ENCODE measurements around the gene BBLN. TPM values are rescaled to one million over a fixed set of nuclear protein-coding genes. Genes with fewer than 3 reads are reported as not detected.

BBLN gene
- total and polyA plus RNA-seq, 2 donors (not counting 1 experiment from before 2014, with no cell fraction given), result 44.3 to 148 TPM

DNA sequence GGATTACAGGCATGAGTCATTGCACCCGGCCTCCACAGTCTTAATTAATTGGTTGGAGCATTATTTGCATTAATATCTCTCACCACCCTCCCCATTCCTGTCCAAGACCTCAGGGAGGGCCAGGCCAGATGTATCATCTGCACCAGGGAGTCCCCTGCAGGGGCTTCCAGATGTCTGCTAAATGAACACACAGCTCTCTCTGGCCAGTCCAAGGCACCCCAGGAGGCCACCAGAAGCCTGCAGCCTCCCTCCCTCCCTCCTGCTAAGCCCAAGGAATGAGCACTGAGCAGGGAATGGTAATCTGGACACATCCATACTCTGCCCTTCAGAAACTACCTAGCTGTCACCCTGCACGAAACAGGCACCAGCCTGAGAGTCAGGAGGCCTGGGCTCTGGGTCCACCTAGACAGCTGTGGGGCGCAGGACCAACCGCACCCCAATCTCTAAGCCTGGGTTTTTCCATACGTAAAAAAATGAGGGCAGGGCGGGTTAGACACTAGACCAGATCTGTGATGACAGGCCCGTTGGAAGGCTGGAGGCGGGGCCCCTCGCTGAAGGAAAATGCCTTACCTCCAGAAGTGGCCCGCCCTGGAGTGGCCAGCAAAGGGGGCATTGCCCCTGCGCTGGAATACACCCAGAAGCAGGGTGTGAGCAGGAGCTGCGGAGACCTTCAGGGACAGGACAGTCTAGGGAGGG lies 23.0 kb downstream of the BBLN start:
- Mint-ChIP-seq H3K9me3 (ENCODE audit: insufficient read depth) (no peaks in the 10 kb centered on the region), H3K4me1 (peaks cover 4% of the 10 kb centered on the region), H3K4me3 (no peak overlapping the region), H3K27ac (no peak overlapping the region), H3K27me3 (no peaks in the 10 kb centered on the region)
- H3K4me2 ChIP-seq (replicated peaks; ENCODE audit: low read depth, low read length, poor library complexity, severe bottlenecking), result no peak overlapping the region
- H3K36me3 ChIP-seq (replicated peaks in 1 of 2; ENCODE audit: control extremely low read depth in 1 of 2, control insufficient read depth in 1 of 2, extremely low read depth in 1 of 2, insufficient read depth in 2 of 2, low read length in 1 of 2), result peaks cover 0 to 56% of the 10 kb centered on the region in 2 experiments
- H3K9me3 ChIP-seq (ENCODE audit: control extremely low read depth in 1 of 3, control insufficient read depth in 2 of 3, insufficient read depth in 1 of 3, low read length in 2 of 3), result peaks cover 0 to 10% (median 0%) of the 10 kb centered on the region in 3 donors
- H3K27ac ChIP-seq (ENCODE audit: low read length in 2 of 2), result no peak overlapping the region
- H2AFZ ChIP-seq (ENCODE audit: insufficient read depth, low read depth, low read length, poor library complexity, severe bottlenecking), result no peak overlapping the region
- TF ChIP-seq, protein P1, sequence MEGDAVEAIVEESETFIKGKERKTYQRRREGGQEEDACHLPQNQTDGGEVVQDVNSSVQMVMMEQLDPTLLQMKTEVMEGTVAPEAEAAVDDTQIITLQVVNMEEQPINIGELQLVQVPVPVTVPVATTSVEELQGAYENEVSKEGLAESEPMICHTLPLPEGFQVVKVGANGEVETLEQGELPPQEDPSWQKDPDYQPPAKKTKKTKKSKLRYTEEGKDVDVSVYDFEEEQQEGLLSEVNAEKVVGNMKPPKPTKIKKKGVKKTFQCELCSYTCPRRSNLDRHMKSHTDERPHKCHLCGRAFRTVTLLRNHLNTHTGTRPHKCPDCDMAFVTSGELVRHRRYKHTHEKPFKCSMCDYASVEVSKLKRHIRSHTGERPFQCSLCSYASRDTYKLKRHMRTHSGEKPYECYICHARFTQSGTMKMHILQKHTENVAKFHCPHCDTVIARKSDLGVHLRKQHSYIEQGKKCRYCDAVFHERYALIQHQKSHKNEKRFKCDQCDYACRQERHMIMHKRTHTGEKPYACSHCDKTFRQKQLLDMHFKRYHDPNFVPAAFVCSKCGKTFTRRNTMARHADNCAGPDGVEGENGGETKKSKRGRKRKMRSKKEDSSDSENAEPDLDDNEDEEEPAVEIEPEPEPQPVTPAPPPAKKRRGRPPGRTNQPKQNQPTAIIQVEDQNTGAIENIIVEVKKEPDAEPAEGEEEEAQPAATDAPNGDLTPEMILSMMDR (IDR thresholded peaks at IDR 0.05), result no peak
- TF ChIP-seq EZH2 (IDR thresholded peaks at IDR 0.05; ENCODE audit: borderline replicate concordance, insufficient read depth, low read depth, low read length, poor library complexity, severe bottlenecking), result no peak
- no peak for ATAC-seq (ENCODE audit: low read depth)
- DNase-seq, result no peak
- H3K9ac ChIP-seq (ENCODE audit: low read length), result no peak overlapping the region
- no peaks in the 10 kb centered on the region for H3K27me3 ChIP-seq (replicated peaks in 1 of 4; ENCODE audit: control extremely low read depth in 1 of 4, control insufficient read depth in 3 of 4, insufficient read depth in 4 of 4, low read length in 3 of 4)
- WGBS (ENCODE audit: insufficient coverage), result 97% methylated on average over 11 of the region's 12 CpGs
- peaks cover 11% of the 10 kb centered on the region for H3K79me2 ChIP-seq (ENCODE audit: control insufficient read depth, insufficient read depth, low read length)
- H4K20me1 ChIP-seq (ENCODE audit: control insufficient read depth, insufficient read depth, low read length, poor library complexity, severe bottlenecking), result no peaks in the 10 kb centered on the region
- intact Hi-C loops (cut with micrococcal nuclease), result no loop called here
- CTCF ChIA-PET, result no interaction called here
- POLR2A ChIA-PET, result interaction anchor here (0.6 kb wide), 1 partner anchor 10 kb away, joined by 4 read pairs; no protein-coding TSS in a partner anchor
- H3K4me1 ChIP-seq (ENCODE audit: control insufficient read depth in 2 of 2, insufficient read depth in 2 of 2, low read length in 2 of 2), result no peaks in the 10 kb centered on the region
- no peak overlapping the region for H3K4me3 ChIP-seq (ENCODE audit: control extremely low read depth in 1 of 5, extremely low read depth in 1 of 5, insufficient read depth in 1 of 5, low read depth in 2 of 5, low read length in 4 of 5)

Measured in B cell (primary cell).